Smooth muscle cell (in vitro differentiated cells): Measurements from ENCODE around the gene ELOVL1. TPM values are rescaled to one million over a fixed set of nuclear protein-coding genes. Genes with fewer than 3 reads are reported as not detected.

Experiments
- DNase-seq: peaks from one replicate; lab custom pipeline; 2025; ENCODE audit not compliant: unreplicated experiment; lab: John Stamatoyannopoulos, UW
- H2AFZ ChIP-seq: fragments of 200-600 bp; sonication (generic); 2 replicates; pipeline ENCODE4 v1.6.0; 2016; ENCODE audit warnings: antibody characterized with exemption, low read depth, mild to moderate bottlenecking
- H3F3A ChIP-seq: fragments of 200-600 bp; sonication (generic); 2 replicates; pipeline ENCODE4 v1.6.0; 2017; ENCODE audit warnings: antibody characterized with exemption, low read depth
- H3K27ac ChIP-seq: fragments of 200-600 bp; sonication (generic); 2 replicates; pipeline ENCODE4 v1.5.1; 2016; ENCODE audit warnings: low read depth, mild to moderate bottlenecking
- H3K27me3 ChIP-seq: fragments of 200-600 bp; sonication (generic); 2 replicates; pipeline ENCODE4 v1.6.1; 2016; ENCODE audit warnings: low read depth, mild to moderate bottlenecking
- H3K36me3 ChIP-seq: fragments of 200-600 bp; sonication (generic); 2 replicates; pipeline ENCODE4 v1.5.1; 2016; ENCODE audit warnings: low read depth
- H3K4me1 ChIP-seq: fragments of 200-600 bp; sonication (generic); 2 replicates; pipeline ENCODE4 v1.5.1; 2016; ENCODE audit warnings: low read depth
- H3K4me2 ChIP-seq: fragments of 200-600 bp; sonication (generic); 2 replicates; pipeline ENCODE4 v1.6.0; 2016; ENCODE audit warnings: mild to moderate bottlenecking
- H3K4me3 ChIP-seq: fragments of 200-600 bp; sonication (generic); 2 replicates; pipeline ENCODE4 v1.5.1; 2016; ENCODE audit warnings: mild to moderate bottlenecking
- H3K79me2 ChIP-seq: fragments of 200-600 bp; sonication (generic); 2 replicates; pipeline ENCODE4 v1.6.0; 2016; ENCODE audit warnings: low read depth, mild to moderate bottlenecking
- H3K9ac ChIP-seq: fragments of 200-600 bp; sonication (generic); 2 replicates; pipeline ENCODE4 v1.6.0; 2016; ENCODE audit warnings: low read depth
- H3K9me3 ChIP-seq: fragments of 200-600 bp; sonication (generic); replicated peaks from 2 replicates; pipeline ENCODE4 v1.5.1; 2016; ENCODE audit warnings: low read depth
- H4K20me1 ChIP-seq: fragments of 200-600 bp; sonication (generic); 2 replicates; pipeline ENCODE4 v1.6.0; 2016; ENCODE audit warnings: low read depth
- WGBS: methylation state at CpG from one replicate; pipeline ENCODE4 v1.1.7; 2016; ENCODE audit warnings: low lambda C conversion rate; 5-methylcytosine and 5-hydroxymethylcytosine counted together
- polyA plus RNA-seq: library from polyadenylated mRNA; unstranded; fragments of >200 nt; fragmentation: Nextera tagmentation; extraction: Ambion mirVana; gene quantifications from 2 replicates; pipeline ENCODE4 v1.2.1, GENCODE V29; 2016
- total RNA-seq: library from RNA; depleted of rRNA; stranded (reverse); fragments of >200 nt; gene quantifications from 2 replicates; pipeline ENCODE4 v1.2.3, GENCODE V29; 2014
- TF ChIP-seq, protein P1 (sequence below): fragments of 200-600 bp; sonication (generic); IDR thresholded peaks from 2 replicates; pipeline ENCODE4 v1.5.1; 2017; ENCODE audit warnings: borderline replicate concordance, mild to moderate bottlenecking, antibody characterized with exemption; ENCODE audit not compliant: insufficient read depth, poor library complexity, severe bottlenecking

Gene ELOVL1
- total and polyA plus RNA-seq, 2 experiments from 2014 or later = 101 to 109 TPM

DNA sequence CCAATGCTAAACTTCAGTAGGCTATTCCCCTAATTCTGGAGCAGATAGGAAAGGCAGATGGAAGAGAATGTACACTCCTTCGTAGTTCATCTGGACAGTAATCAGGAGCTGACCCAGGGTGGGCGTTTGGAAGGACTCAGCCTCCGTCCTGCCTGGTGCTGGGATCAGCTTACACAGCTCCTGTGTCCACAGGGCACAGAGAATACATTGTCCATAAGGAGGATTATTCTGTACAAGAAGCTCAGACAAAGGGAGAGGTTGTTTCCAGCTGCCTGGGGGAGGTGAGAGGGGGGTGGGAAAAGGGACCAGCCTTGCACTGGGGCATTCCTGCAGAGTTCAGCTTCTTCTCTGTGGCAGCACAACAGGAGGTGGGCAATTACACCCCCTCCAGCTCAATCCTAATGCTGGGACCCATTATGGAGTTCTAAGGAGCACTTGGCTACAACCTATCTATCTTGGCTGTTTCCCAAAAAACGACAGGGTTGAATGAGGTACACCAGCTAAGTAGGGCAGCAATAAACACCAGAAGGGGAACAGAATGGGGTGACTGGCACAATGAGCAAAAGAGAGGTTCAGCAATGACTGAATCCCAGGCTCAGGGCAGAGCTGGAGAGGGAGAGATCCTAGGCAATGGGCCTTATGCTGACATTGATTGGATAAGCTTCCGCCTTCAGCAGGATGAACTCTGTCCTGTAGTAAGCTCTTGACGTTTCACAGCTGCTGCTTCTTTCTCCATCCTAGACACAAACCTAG, 14.4 kb upstream of the ELOVL1 start:
- Histone ChIP-seq H3K27ac (no peak overlapping the region), H3K9me3 (no peaks in the 10 kb centered on the region), H3K9ac (no peak overlapping the region)

DNA sequence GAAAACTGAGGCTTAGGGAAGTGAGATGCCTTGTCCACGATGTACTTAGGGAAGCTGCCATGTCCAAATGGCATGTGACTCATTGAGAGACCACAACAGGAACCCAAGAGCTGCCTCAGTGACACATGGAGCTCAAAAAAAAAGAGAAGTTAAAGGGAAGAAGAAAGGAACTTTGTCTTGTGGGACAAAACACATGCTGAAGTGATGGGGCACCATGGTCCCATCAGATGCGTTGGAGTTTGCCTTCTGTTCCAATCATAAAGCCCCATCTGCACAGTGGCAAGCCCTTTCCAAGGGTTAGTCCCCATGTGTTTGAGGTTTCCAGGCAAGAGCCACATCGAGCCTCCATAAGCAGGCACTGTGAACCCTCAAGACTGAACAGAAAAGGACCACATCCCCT, 13.8 kb upstream of the ELOVL1 start:
- H3K9ac ChIP-seq = no peak overlapping the region
- no peaks in the 10 kb centered on the region for H3K36me3 ChIP-seq
- TF ChIP-seq, protein P1, sequence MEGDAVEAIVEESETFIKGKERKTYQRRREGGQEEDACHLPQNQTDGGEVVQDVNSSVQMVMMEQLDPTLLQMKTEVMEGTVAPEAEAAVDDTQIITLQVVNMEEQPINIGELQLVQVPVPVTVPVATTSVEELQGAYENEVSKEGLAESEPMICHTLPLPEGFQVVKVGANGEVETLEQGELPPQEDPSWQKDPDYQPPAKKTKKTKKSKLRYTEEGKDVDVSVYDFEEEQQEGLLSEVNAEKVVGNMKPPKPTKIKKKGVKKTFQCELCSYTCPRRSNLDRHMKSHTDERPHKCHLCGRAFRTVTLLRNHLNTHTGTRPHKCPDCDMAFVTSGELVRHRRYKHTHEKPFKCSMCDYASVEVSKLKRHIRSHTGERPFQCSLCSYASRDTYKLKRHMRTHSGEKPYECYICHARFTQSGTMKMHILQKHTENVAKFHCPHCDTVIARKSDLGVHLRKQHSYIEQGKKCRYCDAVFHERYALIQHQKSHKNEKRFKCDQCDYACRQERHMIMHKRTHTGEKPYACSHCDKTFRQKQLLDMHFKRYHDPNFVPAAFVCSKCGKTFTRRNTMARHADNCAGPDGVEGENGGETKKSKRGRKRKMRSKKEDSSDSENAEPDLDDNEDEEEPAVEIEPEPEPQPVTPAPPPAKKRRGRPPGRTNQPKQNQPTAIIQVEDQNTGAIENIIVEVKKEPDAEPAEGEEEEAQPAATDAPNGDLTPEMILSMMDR = no peak

More for the DNA sequence above, 14.4 kb upstream of the ELOVL1 start:
- TF ChIP-seq, protein P1 = no peak
- Histone ChIP-seq H3F3A (no peaks in the 10 kb centered on the region), H3K4me3 (no peak overlapping the region), H3K79me2 (peaks cover 3% of the 10 kb centered on the region), H3K4me2 (no peak overlapping the region), H3K4me1 (no peaks in the 10 kb centered on the region), H3K27me3 (no peaks in the 10 kb centered on the region), H4K20me1 (peaks cover 11% of the 10 kb centered on the region), H3K36me3 (no peaks in the 10 kb centered on the region), H2AFZ (no peak overlapping the region)
- no peak for DNase-seq
- WGBS = 81% methylated on average over 6 of the region's 6 CpGs

DNA sequence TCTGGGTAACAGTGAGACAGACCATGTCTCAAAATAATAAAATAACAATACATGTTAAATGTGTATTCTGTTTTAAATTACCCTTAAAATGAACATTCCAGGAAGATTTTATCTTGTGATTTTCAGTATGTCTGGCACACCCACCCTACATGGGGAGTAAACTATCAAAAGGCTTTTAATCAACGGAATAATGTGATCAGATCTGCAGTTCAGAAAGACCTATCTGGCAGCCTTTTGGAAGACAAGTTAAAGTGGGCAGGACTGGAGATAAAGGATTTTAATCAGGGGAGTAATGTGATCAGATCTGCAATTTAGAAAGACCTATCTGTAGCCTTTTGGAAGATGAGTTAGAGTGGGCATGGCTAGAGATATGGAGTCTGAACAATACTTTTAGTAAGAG, 11.7 kb upstream of the ELOVL1 start:
- WGBS = 90% methylated on average over 1 of the region's 1 CpG
- no peak overlapping the region for H3K27ac ChIP-seq
- TF ChIP-seq, protein P1 = no peak

More for the DNA sequence above, 13.8 kb upstream of the ELOVL1 start:
- Histone ChIP-seq H2AFZ (no peak overlapping the region), H3K9me3 (no peaks in the 10 kb centered on the region), H3K27me3 (no peaks in the 10 kb centered on the region), H4K20me1 (peaks cover 5% of the 10 kb centered on the region), H3F3A (no peaks in the 10 kb centered on the region), H3K27ac (no peak overlapping the region), H3K4me2 (no peak overlapping the region), H3K4me1 (no peaks in the 10 kb centered on the region), H3K79me2 (no peaks in the 10 kb centered on the region), H3K4me3 (no peak overlapping the region)
- 81% methylated on average over 3 of the region's 3 CpGs for WGBS
- no peak for DNase-seq

DNA sequence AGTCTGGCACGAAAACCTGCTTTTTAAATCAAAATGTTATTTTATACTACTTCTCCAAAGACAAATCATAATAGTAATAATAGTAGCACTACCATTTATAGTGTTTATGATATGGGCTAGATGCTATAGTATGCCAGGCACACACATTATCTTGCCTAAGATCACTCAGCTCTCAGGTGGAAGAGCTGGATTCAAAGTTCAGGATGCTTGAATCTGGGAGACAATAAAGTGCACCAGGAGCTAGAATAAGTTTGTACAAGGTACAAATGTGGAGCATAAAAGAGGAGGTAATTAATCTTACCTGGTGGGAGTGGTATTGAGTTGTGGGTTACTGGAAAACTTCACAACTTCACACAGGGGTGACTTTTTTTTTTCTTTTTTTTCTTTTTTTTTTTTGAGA, 10.0 kb upstream of the ELOVL1 start:
- Histone ChIP-seq H4K20me1 (no peaks in the 10 kb centered on the region), H3F3A (peaks cover 16% of the 10 kb centered on the region), H3K9ac (no peak overlapping the region), H3K27ac (no peak overlapping the region), H3K4me3 (no peak overlapping the region), H2AFZ (no peak overlapping the region), H3K27me3 (no peaks in the 10 kb centered on the region), H3K4me1 (no peaks in the 10 kb centered on the region), H3K79me2 (no peaks in the 10 kb centered on the region), H3K4me2 (no peak overlapping the region), H3K9me3 (no peaks in the 10 kb centered on the region), H3K36me3 (no peaks in the 10 kb centered on the region)
- WGBS = 97% methylated on average over 1 of the region's 1 CpG
- TF ChIP-seq, protein P1 = no peak
- no peak for DNase-seq

More for the DNA sequence above, 11.7 kb upstream of the ELOVL1 start:
- no peak for DNase-seq
- Histone ChIP-seq H3K79me2 (no peaks in the 10 kb centered on the region), H3K27me3 (no peaks in the 10 kb centered on the region), H3K9ac (no peak overlapping the region), H3F3A (peaks cover 2% of the 10 kb centered on the region), H3K4me2 (no peak overlapping the region), H3K36me3 (no peaks in the 10 kb centered on the region), H3K4me1 (no peaks in the 10 kb centered on the region), H2AFZ (no peak overlapping the region), H4K20me1 (no peaks in the 10 kb centered on the region), H3K9me3 (no peaks in the 10 kb centered on the region), H3K4me3 (no peak overlapping the region)
